ENCODE data around the gene ANKS4B.
"Not testable (repeated sequence)": the region's sequence is repeated elsewhere in the genome, so short reads cannot be mapped to it uniquely, and the experiment has no call there.

ANKS4B gene

DNA sequence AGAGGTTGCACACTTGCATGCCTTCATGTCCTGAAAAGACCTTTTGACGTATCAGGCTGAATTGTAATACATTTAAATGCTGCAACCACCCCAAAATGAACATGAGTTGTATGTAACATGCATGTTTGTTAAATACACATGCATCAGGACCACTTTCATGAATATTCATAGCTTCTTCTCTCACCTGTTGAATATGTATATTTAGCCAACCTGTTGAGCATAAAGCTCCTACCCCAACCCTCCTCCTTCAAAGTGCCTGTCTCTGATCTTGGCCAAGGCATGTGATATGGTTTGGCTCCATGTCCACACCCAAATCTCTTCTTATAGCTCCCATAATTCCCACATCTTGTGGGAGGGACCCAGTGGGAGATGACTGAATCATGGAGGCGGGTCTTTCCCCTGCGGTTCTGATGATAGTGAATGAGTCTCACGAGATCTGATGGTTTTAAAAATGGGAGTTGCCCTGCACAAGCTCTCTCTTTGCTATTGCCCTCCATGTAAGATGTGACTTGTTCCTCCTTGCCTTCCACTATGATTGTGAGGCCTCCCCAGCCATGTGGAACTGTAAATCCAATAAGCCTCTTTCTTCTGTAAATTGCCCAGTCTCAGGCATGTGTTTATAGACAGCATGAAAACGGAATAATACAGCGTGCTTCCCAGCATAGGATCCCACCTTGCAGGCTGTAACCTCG is 48.3 kb downstream of the ANKS4B start:
- no peak overlapping the region for H3K4me3 ChIP-seq (ENCODE audit: low read depth, low read length)
- TF ChIP-seq, protein P1, sequence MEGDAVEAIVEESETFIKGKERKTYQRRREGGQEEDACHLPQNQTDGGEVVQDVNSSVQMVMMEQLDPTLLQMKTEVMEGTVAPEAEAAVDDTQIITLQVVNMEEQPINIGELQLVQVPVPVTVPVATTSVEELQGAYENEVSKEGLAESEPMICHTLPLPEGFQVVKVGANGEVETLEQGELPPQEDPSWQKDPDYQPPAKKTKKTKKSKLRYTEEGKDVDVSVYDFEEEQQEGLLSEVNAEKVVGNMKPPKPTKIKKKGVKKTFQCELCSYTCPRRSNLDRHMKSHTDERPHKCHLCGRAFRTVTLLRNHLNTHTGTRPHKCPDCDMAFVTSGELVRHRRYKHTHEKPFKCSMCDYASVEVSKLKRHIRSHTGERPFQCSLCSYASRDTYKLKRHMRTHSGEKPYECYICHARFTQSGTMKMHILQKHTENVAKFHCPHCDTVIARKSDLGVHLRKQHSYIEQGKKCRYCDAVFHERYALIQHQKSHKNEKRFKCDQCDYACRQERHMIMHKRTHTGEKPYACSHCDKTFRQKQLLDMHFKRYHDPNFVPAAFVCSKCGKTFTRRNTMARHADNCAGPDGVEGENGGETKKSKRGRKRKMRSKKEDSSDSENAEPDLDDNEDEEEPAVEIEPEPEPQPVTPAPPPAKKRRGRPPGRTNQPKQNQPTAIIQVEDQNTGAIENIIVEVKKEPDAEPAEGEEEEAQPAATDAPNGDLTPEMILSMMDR (IDR thresholded peaks at IDR 0.05; ENCODE audit: borderline replicate concordance, insufficient read depth, low read depth, low read length), result no peak

DNA sequence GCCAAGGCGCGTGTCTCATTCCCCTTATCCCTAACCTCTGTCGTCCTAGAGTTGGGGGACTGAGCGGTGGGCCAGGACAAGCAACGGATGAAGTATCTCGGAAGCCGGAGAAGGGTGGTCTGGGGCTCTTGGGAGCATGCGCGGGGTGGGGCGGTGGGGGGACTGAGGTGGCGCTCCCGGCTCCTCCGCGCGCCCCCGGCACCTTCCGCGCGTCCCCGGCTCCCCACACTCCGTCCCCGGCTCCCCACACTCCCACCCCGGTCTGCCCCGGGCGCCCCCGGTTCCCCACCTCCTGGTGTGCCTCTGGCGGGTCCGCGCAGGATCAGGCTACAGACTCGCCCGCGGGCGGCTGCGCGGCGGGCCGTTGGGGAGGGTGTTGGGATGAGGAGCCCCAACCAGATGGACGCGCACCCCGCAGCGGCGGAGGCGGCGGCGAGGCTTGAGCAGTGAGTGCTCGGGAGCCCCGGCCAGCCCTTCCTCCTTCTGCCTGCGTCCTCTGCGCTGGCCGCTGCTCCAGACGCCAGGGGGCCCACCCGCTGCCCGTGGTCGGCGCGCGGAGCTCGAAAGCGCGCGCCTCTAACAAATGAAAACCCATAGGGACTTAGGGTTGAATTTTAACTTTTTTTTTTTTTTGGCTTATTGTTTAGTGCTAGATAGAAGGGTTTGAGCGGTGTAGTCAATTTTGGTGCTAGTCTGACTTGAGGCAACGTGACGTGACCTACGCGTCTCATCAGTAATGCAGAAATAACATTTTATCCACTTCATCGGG is 50.2 kb downstream of the ANKS4B start:
- TF ChIP-seq, protein P1 (IDR thresholded peaks at IDR 0.05; ENCODE audit: borderline replicate concordance, insufficient read depth, low read depth, low read length), result peak; percentile 29; the same call in 1 of the 2 replicates
- peak overlapping the region; percentile 31 for H3K4me3 ChIP-seq (ENCODE audit: low read depth, low read length)

DNA sequence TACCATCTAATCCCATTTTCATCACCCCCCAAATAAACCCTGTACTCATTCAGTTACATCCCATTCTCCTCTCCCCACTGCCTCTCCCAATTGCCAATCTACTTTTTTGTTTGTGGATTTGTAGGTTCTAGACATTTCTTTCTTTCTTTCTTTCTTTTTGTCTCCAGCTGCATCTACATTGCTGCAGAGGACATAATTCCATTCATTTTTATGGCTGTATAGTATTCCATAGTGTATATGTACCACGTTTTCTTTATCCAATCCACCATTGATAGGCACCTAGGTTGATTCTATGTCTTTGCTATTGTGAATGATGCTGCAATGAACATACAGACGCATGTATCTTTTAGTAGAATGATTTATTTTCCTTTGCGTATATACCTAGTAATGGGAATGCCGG is 50.9 kb downstream of the ANKS4B start:
- TF ChIP-seq, protein P1 (IDR thresholded peaks at IDR 0.05; ENCODE audit: borderline replicate concordance, insufficient read depth, low read depth, low read length), result no peak
- no peak overlapping the region for H3K4me3 ChIP-seq (ENCODE audit: low read depth, low read length)

DNA sequence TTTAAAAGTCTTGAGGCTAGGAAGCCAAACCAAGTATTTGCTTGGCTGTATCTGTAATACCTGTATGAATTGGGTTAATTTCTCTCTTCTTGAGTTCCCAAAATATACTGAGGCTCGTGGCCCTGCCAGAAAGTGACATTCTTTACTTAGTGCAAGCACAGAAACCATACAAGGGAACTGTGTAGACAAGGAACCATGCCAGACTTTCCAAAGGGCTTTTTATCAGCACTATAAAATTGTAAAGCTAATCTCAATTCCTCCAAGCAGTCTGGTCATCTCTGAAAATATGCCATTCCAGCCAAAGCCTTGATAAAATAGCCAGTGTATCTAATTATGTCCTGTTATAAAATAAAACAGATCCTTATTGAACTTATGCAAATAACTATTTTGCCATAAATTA is 51.8 kb downstream of the ANKS4B start:
- TF ChIP-seq, protein P1 (IDR thresholded peaks at IDR 0.05; ENCODE audit: borderline replicate concordance, insufficient read depth, low read depth, low read length), result no peak
- no peak overlapping the region for H3K4me3 ChIP-seq (ENCODE audit: low read depth, low read length)

DNA sequence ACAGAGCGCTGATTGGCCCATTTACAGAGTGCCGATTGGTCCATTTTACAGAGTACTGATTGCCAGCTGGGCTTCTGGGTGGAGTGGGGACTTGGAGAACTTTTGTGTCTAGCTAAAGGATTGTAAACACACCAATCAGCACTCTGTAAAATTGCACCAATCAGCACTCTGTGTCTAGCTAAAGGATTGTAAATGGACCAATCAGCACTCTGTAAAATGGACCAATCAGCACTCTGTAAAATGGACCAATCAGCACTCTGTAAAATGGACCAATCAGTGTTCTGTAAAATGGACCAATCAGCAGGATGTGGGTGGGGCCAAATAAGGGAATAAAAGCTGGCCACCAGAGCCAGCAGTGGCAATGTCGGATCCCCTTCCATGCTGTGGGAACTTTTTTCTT is 56.3 kb downstream of the ANKS4B start:
- not testable (repeated sequence) for H3K4me3 ChIP-seq (ENCODE audit: low read depth, low read length)

DNA sequence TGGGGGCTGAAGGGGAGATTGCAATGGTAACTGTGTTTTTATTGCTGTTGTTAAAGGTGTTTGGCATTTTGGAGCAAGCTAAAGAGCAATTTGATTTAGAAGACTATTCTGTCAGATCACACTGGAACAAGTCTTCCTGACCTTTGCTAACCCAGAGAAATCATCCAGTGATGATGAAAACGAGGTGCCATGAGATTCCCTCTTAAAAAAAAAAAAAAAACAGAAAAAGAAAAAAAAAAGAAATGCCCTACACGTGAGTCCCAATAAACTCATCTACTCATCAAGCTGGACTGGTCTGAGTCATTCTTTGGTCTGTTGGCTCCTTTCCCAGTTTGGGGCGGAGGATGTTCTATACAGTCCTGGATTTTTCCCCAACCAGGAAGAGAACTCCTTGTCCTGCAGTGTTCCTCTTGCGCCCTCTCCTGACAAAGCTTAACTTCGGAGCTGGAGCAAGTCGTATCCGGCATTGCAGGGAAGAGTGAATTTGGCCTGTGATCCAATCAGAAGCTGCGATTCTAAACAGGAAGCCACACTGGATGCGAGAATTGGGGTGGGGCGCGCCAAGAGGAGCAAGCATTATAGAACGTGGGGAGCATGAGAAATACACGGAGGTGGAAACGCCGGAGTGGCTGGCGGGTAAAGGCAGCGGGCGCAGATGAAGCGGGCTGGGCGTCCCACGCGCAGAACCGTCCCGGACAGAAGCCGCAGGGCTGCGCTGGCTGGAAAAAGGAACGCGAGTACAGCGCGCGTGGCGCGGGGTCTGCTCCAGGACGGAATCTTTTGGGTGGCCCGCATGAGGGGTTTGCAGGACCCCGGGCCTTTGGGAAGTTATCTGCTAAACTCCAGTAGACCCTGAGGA is 67.0 kb downstream of the ANKS4B start:
- TF ChIP-seq, protein P1 (IDR thresholded peaks at IDR 0.05; ENCODE audit: borderline replicate concordance, insufficient read depth, low read depth, low read length), result peak; percentile 63; the same call in 1 of the 2 replicates
- H3K4me3 ChIP-seq (ENCODE audit: low read depth, low read length), result peak overlapping the region; percentile 59

DNA sequence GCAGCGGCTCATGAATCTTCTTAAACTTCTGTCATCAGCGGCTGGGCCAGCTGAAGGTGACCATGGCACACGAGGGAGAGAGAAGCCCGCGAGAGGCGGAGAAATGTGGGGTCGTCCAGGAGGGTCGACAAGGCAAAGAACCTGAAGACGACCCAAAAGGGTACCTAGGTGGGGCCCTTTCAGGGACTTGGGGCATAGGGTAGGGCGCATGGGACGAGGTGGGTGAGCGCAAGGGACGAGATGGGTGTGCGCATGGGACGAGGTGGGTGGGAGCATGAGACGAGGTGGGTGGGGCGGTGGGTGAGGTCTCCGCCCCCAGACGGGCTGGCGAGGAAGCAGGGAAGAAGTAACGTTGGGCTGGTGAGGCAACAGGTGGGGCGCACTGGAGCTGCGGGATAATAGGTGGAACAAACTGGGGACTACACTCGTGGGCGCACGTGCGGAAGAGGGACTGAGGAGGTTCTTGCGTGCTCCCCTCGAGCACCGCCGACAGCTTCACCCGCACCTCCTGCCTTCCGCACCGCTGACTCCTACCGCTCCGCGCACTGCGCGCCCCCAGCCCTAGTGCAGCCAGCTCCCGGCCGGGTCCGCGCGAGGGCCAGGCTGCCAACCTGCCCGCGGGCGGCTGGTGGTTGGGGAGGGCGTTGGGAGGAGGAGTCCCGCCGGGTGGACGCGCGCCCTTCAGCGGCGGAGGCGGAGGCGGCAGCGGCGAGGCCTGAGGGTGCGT is 67.8 kb downstream of the ANKS4B start:
- peak overlapping the region; percentile 59 for H3K4me3 ChIP-seq (ENCODE audit: low read depth, low read length)
- TF ChIP-seq, protein P1 (IDR thresholded peaks at IDR 0.05; ENCODE audit: borderline replicate concordance, insufficient read depth, low read depth, low read length), result peak; percentile 41; the same call in 1 of the 2 replicates
